HepG2 (cell line): Measurements from ENCODE around the gene DNAJB2. TPM values are rescaled to one million over a fixed set of nuclear protein-coding genes. Genes with fewer than 3 reads are reported as not detected.

ENCODE experiments used
- AHDC1 ChIP-seq: sonication (generic); formaldehyde crosslinking; IDR thresholded peaks from 2 replicates; pipeline ENCODE4 v1.5.1; 2020; ENCODE audit warnings: mild to moderate bottlenecking, missing genetic modification reagents, borderline replicate concordance
- EEA1 ChIP-seq: sonication (generic); formaldehyde crosslinking; IDR thresholded peaks from 2 replicates; pipeline ENCODE4 v1.5.1; 2020; ENCODE audit warnings: mild to moderate bottlenecking, missing genetic modification reagents, borderline replicate concordance
- GLI4 ChIP-seq: sonication (generic); formaldehyde crosslinking; IDR thresholded peaks from 2 replicates; pipeline ENCODE4 v1.5.1; 2020; ENCODE audit warnings: missing genetic modification reagents, mild to moderate bottlenecking, moderate library complexity, borderline replicate concordance
- GMEB2 ChIP-seq: IDR thresholded peaks from 2 replicates; pipeline ENCODE4 v1.6.1; 2016; ENCODE audit warnings: missing biosample characterization, missing genetic modification reagents, low read depth
- KLF16 ChIP-seq, 2 experiments: sonication (generic) in 1 of 2; formaldehyde crosslinking in 1 of 2; IDR thresholded peaks; 2 replicates each; pipeline versions ENCODE4 v1.6.1 to v1.8.0; 2016 to 2023; ENCODE audit warnings: missing genetic modification reagents in 2 of 2, missing compliant biosample characterization in 1 of 2
- NFYB ChIP-seq: sonication (generic); formaldehyde crosslinking; IDR thresholded peaks from 2 replicates; pipeline ENCODE4 v1.4.0; 2020; ENCODE audit warnings: missing genetic modification reagents
- RAD21 ChIP-seq: fragments of 450-650 bp; formaldehyde crosslinking; IDR thresholded peaks from 2 replicates; pipeline ENCODE4 v1.5.0; 2020; ENCODE audit warnings: mild to moderate bottlenecking
- RFX5 ChIP-seq: IDR thresholded peaks from 2 replicates; pipeline ENCODE4 v1.6.1; 2011; ENCODE audit warnings: low read depth, low read length, improper control_type of control experiment
- TOPORS ChIP-seq: sonication (generic); formaldehyde crosslinking; IDR thresholded peaks from 2 replicates; pipeline ENCODE4 v1.8.0; 2023; ENCODE audit warnings: mild to moderate bottlenecking, missing genetic modification reagents
- TRIM24 ChIP-seq: sonication (generic); formaldehyde crosslinking; IDR thresholded peaks from 2 replicates; pipeline ENCODE4 v1.8.0; 2022; ENCODE audit warnings: mild to moderate bottlenecking, missing genetic modification reagents
- YEATS4 ChIP-seq: sonication (generic); formaldehyde crosslinking; IDR thresholded peaks from 2 replicates; pipeline ENCODE4 v1.4.0; 2020; ENCODE audit warnings: missing genetic modification reagents, borderline replicate concordance
- ZNF431 ChIP-seq: sonication (generic); formaldehyde crosslinking; IDR thresholded peaks from 2 replicates; pipeline ENCODE4 v1.9.0; 2022; ENCODE audit warnings: missing genetic modification reagents, low read depth, mild to moderate bottlenecking, borderline replicate concordance
- ZNF432 ChIP-seq: sonication (generic); formaldehyde crosslinking; IDR thresholded peaks from 2 replicates; pipeline ENCODE4 v1.5.0; 2020; ENCODE audit warnings: missing genetic modification reagents, mild to moderate bottlenecking, borderline replicate concordance
- ZNF510 ChIP-seq: sonication (generic); formaldehyde crosslinking; IDR thresholded peaks from 2 replicates; pipeline ENCODE4 v1.4.0; 2020; ENCODE audit warnings: low read depth, mild to moderate bottlenecking, missing genetic modification reagents
- ZNF547 ChIP-seq: sonication (generic); formaldehyde crosslinking; IDR thresholded peaks from 2 replicates; pipeline ENCODE4 v1.5.1; 2020; ENCODE audit warnings: mild to moderate bottlenecking, missing genetic modification reagents
- ZNF597 ChIP-seq: sonication (generic); formaldehyde crosslinking; IDR thresholded peaks from 2 replicates; pipeline ENCODE4 v1.5.0; 2020; ENCODE audit warnings: missing genetic modification reagents
- ZNF670 ChIP-seq: sonication (generic); formaldehyde crosslinking; IDR thresholded peaks from 2 replicates; pipeline ENCODE4 v1.8.0; 2022; ENCODE audit warnings: mild to moderate bottlenecking, missing genetic modification reagents, borderline replicate concordance
- ZNF788 ChIP-seq: sonication (generic); formaldehyde crosslinking; IDR thresholded peaks from 2 replicates; pipeline ENCODE4 v1.5.0; 2020; ENCODE audit warnings: mild to moderate bottlenecking, missing genetic modification reagents, borderline replicate concordance
- polyA plus RNA-seq, 8 experiments: library from polyadenylated mRNA; depleted of rRNA in 3 of 8; stranded (reverse) in 7 of 8; unstranded in 1 of 8; fragments of >200 nt; fragmentation: Illumina TruSeq in 4 of 8; extraction: Trizol in 4 of 8; gene quantifications; 2 replicates each; pipeline versions ENCODE4 v1.2.1 to v1.2.3, GENCODE V29; 2011 to 2016; ENCODE audit warnings: low read depth in 4 of 8, missing spikeins in 1 of 8, mixed read lengths in 1 of 8; ENCODE audit not compliant: insufficient read depth in 1 of 8
- total RNA-seq, 5 experiments: library from RNA; depleted of rRNA; stranded (reverse); fragments of >200 nt; fragmentation: Illumina TruSeq; extraction: Trizol; gene quantifications; 2 replicates each; pipeline ENCODE4 v1.2.3, GENCODE V29; 2016; ENCODE audit warnings: low read depth in 1 of 5

DNAJB2 gene
- total and polyA plus RNA-seq, 2 of the 13 experiments (the other 11 are each of a cell fraction or from before 2014, with no cell fraction given) = 21.3 to 31.1 TPM

GRCh38 chr2:219279151-219279915 lies at the start of gene DNAJB2 (continued):
- TF ChIP-seq AHDC1 (no peak), ZNF597 (no peak), KLF16 (CRISPR knock-in tag; IDR thresholded peaks at IDR 0.05) (peak in 1 of 2 experiments; percentile 87; a peak in 2 of 4 replicates), RFX5 (no peak), ZNF432 (no peak), EEA1 (CRISPR knock-in tag) (peak; percentile 85), ZNF547 (CRISPR knock-in tag) (no peak), GLI4 (CRISPR knock-in tag) (no peak), NFYB (peak; percentile 31; the same call in 1 of the 2 replicates), ZNF431 (CRISPR knock-in tag) (peak; percentile 63; the same call in 1 of the 2 replicates), ZNF788 (CRISPR knock-in tag) (peak; percentile 80; the same call in 1 of the 2 replicates), YEATS4 (CRISPR knock-in tag) (peak; percentile 92), GMEB2 (CRISPR knock-in tag) (peak; percentile 78), RAD21 (0 out of 2 replicates have a peak, but pooled peaks have one; percentile 28), ZNF670 (CRISPR knock-in tag) (no peak), ZNF510 (CRISPR knock-in tag) (no peak; the same call in 1 of the 2 replicates), TRIM24 (CRISPR knock-in tag) (no peak), TOPORS (CRISPR knock-in tag) (peak; percentile 67; the same call in 1 of the 2 replicates)
